Glomerular endothelial cell (primary cell): Measurements from ENCODE around the gene DOK1. TPM values are rescaled to one million over a fixed set of nuclear protein-coding genes. Genes with fewer than 3 reads are reported as not detected.

Experiments used
- DNase-seq: peaks from one replicate; pipeline ENCODE4 v3.0.0-alpha.2; 2011; ENCODE audit warnings: low read depth, low spot score; ENCODE audit errors: extremely low read depth
- total RNA-seq: library from RNA; depleted of rRNA; stranded (reverse); fragments of >200 nt; gene quantifications from 2 replicates; pipeline ENCODE4 v1.2.3, GENCODE V29; 2015

Gene DOK1
- total RNA-seq, 1 donor from 2014 or later: 17.2 TPM

GRCh38 chr2:74593826-74594772 is 39.6 kb downstream of the DOK1 start:
- DNase-seq: no peak

DNA sequence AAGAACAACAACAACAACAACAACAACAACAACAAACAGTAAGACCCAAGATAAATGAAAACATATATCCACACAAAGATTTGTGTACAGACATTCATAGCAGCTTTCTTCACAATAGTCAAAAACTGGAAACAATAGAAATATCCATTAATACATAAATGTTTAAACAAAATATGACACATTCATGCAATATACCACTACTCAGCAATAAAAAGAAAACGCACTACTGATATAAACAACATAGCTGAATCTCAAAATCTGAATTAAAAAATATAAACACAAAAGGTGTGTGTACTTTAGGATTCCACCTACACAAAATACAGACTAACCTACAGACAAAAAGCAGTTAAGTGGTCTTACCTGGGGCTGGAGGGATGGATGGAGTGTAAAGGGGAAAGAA is 42.1 kb downstream of the DOK1 start:
- DNase-seq: no peak

GRCh38 chr2:74597410-74597809 is 42.9 kb downstream of the DOK1 start:
- DNase-seq: no peak

DNA sequence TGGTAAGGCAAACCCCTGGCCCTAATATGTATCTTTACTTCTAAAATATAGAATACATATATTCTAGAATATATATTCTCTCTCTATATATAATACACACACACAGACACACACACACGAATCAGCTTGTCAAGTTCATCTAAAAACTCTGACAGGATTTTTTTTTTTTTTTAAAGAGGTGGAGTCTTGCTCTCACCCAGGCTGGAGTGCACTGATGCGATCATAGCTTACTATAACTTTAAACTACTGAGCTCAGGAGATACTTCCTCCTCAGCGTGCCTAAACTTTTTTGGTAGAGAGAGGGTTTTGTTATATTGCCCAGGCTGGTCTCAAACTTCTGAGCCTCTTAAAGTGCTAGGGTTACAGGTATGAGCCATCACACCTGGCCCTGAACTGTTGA is 45.2 kb downstream of the DOK1 start:
- no peak for DNase-seq

DNA sequence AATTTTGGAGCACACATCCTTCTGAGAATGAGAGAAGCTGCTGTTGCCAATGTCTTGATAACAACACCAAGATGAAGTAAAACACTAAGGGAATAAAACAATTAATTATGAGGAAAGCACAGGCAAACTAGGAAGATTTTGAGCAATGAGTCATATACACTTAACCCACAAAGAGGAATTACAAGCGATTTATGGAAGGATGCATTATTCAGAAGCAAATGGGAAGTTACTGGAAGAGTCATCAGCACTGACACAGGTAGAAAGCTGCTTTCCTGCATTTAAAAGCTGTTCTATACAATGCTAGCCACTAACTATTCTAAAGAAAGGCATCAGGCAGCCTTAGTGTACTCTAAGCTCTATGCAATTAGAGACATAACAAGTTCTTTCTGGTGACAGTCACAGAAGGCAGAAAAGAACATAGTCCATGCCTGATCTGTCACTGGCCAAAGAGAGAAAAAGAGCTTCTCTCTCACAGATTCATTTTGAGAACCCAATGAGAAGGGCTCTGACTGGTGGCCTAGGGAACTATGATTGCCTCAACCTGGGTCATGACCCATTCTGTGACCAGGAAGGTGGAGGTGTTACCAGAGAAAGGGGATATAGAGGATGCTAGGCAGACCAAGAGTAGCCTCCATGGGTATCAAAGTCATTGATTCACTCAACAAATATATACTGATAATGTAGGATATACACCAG is 48.2 kb downstream of the DOK1 start:
- DNase-seq: no peak

- DNase-seq: no peak
These were observed 48.9 kb downstream of the DOK1 start for GRCh38 chr2:74603282-74604000.

DNA sequence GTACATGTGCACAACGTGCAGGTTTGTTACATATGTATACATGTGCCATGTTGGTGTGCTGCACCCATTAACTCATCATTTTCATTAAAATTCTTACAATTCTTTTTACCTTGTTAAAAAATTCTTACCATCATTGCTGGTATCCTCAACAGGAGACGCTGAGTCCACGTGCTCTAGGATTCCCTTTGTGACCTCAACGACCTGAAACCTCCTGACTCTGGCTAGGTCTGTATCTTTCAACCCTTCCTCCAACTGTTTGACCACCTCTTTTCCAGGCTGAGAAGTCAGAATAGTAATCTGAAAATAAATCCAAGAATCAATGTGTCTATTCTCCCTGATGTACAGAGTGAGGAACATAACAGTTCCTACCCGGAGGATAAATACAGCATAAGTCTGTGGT is 52.4 kb downstream of the DOK1 start:
- no peak for DNase-seq

Other genes starting within 250 kb of the DOK1 start
- gene SLC4A5, start 211.3 kb upstream of the DOK1 start, total RNA-seq: 0.10 and 0.18 TPM in 2 replicates
- gene DCTN1, start 174.4 kb upstream of the DOK1 start, total RNA-seq: 152 and 167 TPM in 2 replicates
- gene C2orf81, start 133.1 kb upstream of the DOK1 start, total RNA-seq: 0.34 and 0.82 TPM in 2 replicates
- 29.1 and 35.6 TPM in 2 replicates for gene WDR54, start 133.0 kb upstream of the DOK1 start, total RNA-seq
- gene RTKN, start 112.8 kb upstream of the DOK1 start, total RNA-seq: 11.2 and 14.5 TPM in 2 replicates
- 17.2 and 21.7 TPM in 2 replicates for gene INO80B, start 99.6 kb upstream of the DOK1 start, total RNA-seq
- gene WBP1, start 96.3 kb upstream of the DOK1 start, total RNA-seq: 41.0 and 50.8 TPM in 2 replicates
- 94.6 and 120 TPM in 2 replicates for gene MOGS, start 89.3 kb upstream of the DOK1 start, total RNA-seq
- gene MRPL53, start 82.0 kb upstream of the DOK1 start, total RNA-seq: 12.7 and 17.0 TPM in 2 replicates
- gene CCDC142, start 71.7 kb upstream of the DOK1 start, total RNA-seq: 12.5 and 19.3 TPM in 2 replicates
- gene TTC31, start 71.6 kb upstream of the DOK1 start, total RNA-seq: 14.1 and 37.5 TPM in 2 replicates
- gene LBX2, start 55.1 kb upstream of the DOK1 start, total RNA-seq: 3.9 and 4.3 TPM in 2 replicates
- 10.9 and 14.4 TPM in 2 replicates for gene PCGF1, start 47.0 kb upstream of the DOK1 start, total RNA-seq
- not detected in 2 replicates for gene TLX2, start 40.3 kb upstream of the DOK1 start, total RNA-seq
- not detected in 2 replicates for gene DQX1, start 28.5 kb upstream of the DOK1 start, total RNA-seq
- gene AUP1, start 25.0 kb upstream of the DOK1 start, total RNA-seq: 102 and 136 TPM in 2 replicates
- 30.6 TPM in 2 replicates for gene HTRA2, start 24.8 kb upstream of the DOK1 start, total RNA-seq
- 1.1 and 2.7 TPM in 2 replicates for gene LOXL3, start 778 bp upstream of the DOK1 start, total RNA-seq
- not detected in 2 replicates for gene M1AP, start 93.6 kb downstream of the DOK1 start, total RNA-seq
- 8.1 and 11.3 TPM in 2 replicates for gene SEMA4F, start 99.5 kb downstream of the DOK1 start, total RNA-seq